ENCODE data around the gene TTBK2.
A peak's percentile ranks its signal among the peaks of the same experiment; 100 is the strongest.
"Not testable (repeated sequence)": the region's sequence is repeated elsewhere in the genome, so short reads cannot be mapped to it uniquely, and the experiment has no call there.

TTBK2 gene

GRCh38 chr15:42903388-42904324, 16.9 kb downstream of the TTBK2 start:
- no peak for DNase-seq

GRCh38 chr15:42893911-42894310, 26.7 kb downstream of the TTBK2 start:
- peak in 2 of 4 experiments; percentile 7 to 15 for DNase-seq

- DNase-seq: no peak
Measured at GRCh38 chr15:42891569-42891968, 29.0 kb downstream of the TTBK2 start.

- DNase-seq: no peak
Measured at GRCh38 chr15:42890161-42890913, 30.2 kb downstream of the TTBK2 start.

- not testable (repeated sequence) for DNase-seq
Measured at GRCh38 chr15:42887384-42887783, 33.2 kb downstream of the TTBK2 start.

- no peak for DNase-seq
Measured at GRCh38 chr15:42880121-42880520, 40.5 kb downstream of the TTBK2 start.

- no peak for DNase-seq
Measured at GRCh38 chr15:42879443-42879842, 41.1 kb downstream of the TTBK2 start.

GRCh38 chr15:42876224-42876623, 44.4 kb downstream of the TTBK2 start:
- no peak for DNase-seq

- DNase-seq: no peak
Measured at GRCh38 chr15:42868683-42869082, 51.9 kb downstream of the TTBK2 start.

- no peak for DNase-seq
Measured at GRCh38 chr15:42863572-42864239, 56.9 kb downstream of the TTBK2 start.

GRCh38 chr15:42858999-42859789, 61.4 kb downstream of the TTBK2 start:
- DNase-seq: no peak

- DNase-seq: no peak
Measured at GRCh38 chr15:42858540-42858939, 62.0 kb downstream of the TTBK2 start.

- no peak for DNase-seq
Measured at GRCh38 chr15:42854576-42854975, 66.0 kb downstream of the TTBK2 start.

GRCh38 chr15:42849836-42850235, 70.7 kb downstream of the TTBK2 start:
- DNase-seq: peak; percentile 6 to 50 (median 40)

GRCh38 chr15:42848846-42849245, 71.7 kb downstream of the TTBK2 start:
- peak in 3 of 4 experiments; percentile 5 to 57 (median 38) for DNase-seq

GRCh38 chr15:42846647-42847046, 73.9 kb downstream of the TTBK2 start:
- DNase-seq: no peak

GRCh38 chr15:42845581-42845980, 75.0 kb downstream of the TTBK2 start:
- DNase-seq: no peak

- DNase-seq: no peak
Measured at GRCh38 chr15:42843699-42844098, 76.9 kb downstream of the TTBK2 start.

GRCh38 chr15:42836251-42836650, 84.3 kb downstream of the TTBK2 start:
- no peak for DNase-seq

- no peak for DNase-seq
Measured at GRCh38 chr15:42832576-42832975, 88.0 kb downstream of the TTBK2 start.

- no peak for DNase-seq
Measured at GRCh38 chr15:42826251-42826890, 94.2 kb downstream of the TTBK2 start.

GRCh38 chr15:42825599-42825998, 95.0 kb downstream of the TTBK2 start:
- peak in 1 of 4 experiments; percentile 8 for DNase-seq

Data from suppressor macrophage (primary cell).